Natural killer cell (primary cell): ENCODE measurements around the gene ZAR1L. TPM values are rescaled to one million over a fixed set of nuclear protein-coding genes. Genes with fewer than 3 reads are reported as not detected.

Experiments used
- ATAC-seq, 3 donors: fragments of 150-1000 bp in 2 of 3; fragments of 200-7000 bp in 1 of 3; cut with Tn5 transposase; 1 replicate in 1 of 3; 2 replicates in 2 of 3; pipeline ENCODE4 v1.10.0; 2021; ENCODE audit warnings: mild to moderate bottlenecking in 2 of 3, moderate library complexity in 2 of 3
- DNase-seq, 2 donors: peaks; one replicate each; pipeline versions ENCODE4 v3.0.0 to v3.0.0-alpha.2; 2013 to 2021; ENCODE audit warnings: mixed read lengths in 1 of 2
- H3K27ac ChIP-seq: one replicate; pipeline ENCODE4 v1.5.1; 2013; ENCODE audit warnings: mild to moderate bottlenecking, low read length
- H3K27me3 ChIP-seq: one replicate; pipeline ENCODE4 v1.6.1; 2013; ENCODE audit warnings: low read length; ENCODE audit not compliant: control insufficient read depth, insufficient read depth
- H3K36me3 ChIP-seq: one replicate; pipeline ENCODE4 v1.6.1; 2013; ENCODE audit warnings: low read length; ENCODE audit not compliant: control insufficient read depth, insufficient read depth
- H3K4me1 ChIP-seq: one replicate; pipeline ENCODE4 v1.6.1; 2013; ENCODE audit warnings: low read length; ENCODE audit not compliant: control insufficient read depth, insufficient read depth
- H3K4me3 ChIP-seq: one replicate; pipeline ENCODE4 v1.5.1; 2013; ENCODE audit warnings: low read length
- H3K9me3 ChIP-seq: one replicate; pipeline ENCODE4 v1.6.1; 2013; ENCODE audit warnings: low read length; ENCODE audit not compliant: control insufficient read depth, insufficient read depth
- H3K27ac Mint-ChIP-seq, 2 donors: one replicate each; pipeline ENCODE4 v1.8.0; 2022; ENCODE audit warnings: mild to moderate bottlenecking in 2 of 2, mixed read lengths in 2 of 2, moderate library complexity in 1 of 2
- H3K27me3 Mint-ChIP-seq, 2 donors: one replicate each; pipeline ENCODE4 v1.8.0; 2022; ENCODE audit warnings: low read depth in 2 of 2, mixed read lengths in 2 of 2
- H3K36me3 Mint-ChIP-seq: one replicate; pipeline ENCODE4 v1.8.0; 2022; ENCODE audit warnings: mixed read lengths
- H3K4me1 Mint-ChIP-seq, 2 donors: one replicate each; pipeline ENCODE4 v1.8.0; 2022; ENCODE audit warnings: mixed read lengths in 2 of 2
- H3K4me3 Mint-ChIP-seq: one replicate; pipeline ENCODE4 v1.8.0; 2022; ENCODE audit warnings: mild to moderate bottlenecking, moderate library complexity, mixed read lengths
- H3K9me3 Mint-ChIP-seq, 2 donors: one replicate each; pipeline ENCODE4 v1.8.0; 2022; ENCODE audit warnings: mixed read lengths in 2 of 2
- WGBS: methylation state at CpG from one replicate; pipeline ENCODE4 v1.1.7; 2013; ENCODE audit warnings: missing lambda C conversion rate; ENCODE audit not compliant: insufficient coverage; 5-methylcytosine and 5-hydroxymethylcytosine counted together
- intact Hi-C: fragments of 100-400 bp; cut with micrococcal nuclease; formaldehyde crosslinking; loops from one replicate; pipeline ENCODE4 v1.14.2; 2022
- total RNA-seq, 4 donors: library from RNA; stranded (reverse); fragments of 120-200 nt in 1 of 4; gene quantifications; one replicate each; pipeline versions ENCODE4 v1.2.3 to v1.2.4, GENCODE V29; 2013 to 2022
- TF ChIP-seq, protein P1 (sequence below): fragments of 200-600 bp; IDR thresholded peaks from one replicate; pipeline ENCODE4 v1.8.0; 2022; ENCODE audit warnings: antibody characterized with exemption

ZAR1L gene
- total RNA-seq, 3 donors from 2014 or later (not counting 1 experiment from before 2014, with no cell fraction given) = 0.23 TPM; not detected in 2

DNA sequence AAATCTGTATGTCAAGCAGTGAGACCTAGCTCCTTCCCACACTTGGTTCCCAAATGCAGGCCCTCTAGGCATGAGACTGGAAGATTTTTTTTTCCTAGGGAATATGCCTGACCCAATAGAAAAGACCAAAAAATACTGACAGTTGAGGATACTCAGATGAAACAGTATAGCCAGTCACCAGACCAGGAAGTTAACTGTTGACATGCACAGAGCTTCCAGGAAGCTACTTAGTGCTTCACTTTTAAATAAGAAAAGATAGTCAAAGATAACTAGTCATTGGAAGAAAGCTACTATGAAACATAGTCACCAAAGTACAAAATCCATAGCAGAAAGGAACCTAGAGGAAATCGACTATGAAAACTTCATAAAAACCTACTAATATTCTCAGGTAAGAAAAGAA lies 32.5 kb upstream of the ZAR1L start:
- TF ChIP-seq, protein P1, sequence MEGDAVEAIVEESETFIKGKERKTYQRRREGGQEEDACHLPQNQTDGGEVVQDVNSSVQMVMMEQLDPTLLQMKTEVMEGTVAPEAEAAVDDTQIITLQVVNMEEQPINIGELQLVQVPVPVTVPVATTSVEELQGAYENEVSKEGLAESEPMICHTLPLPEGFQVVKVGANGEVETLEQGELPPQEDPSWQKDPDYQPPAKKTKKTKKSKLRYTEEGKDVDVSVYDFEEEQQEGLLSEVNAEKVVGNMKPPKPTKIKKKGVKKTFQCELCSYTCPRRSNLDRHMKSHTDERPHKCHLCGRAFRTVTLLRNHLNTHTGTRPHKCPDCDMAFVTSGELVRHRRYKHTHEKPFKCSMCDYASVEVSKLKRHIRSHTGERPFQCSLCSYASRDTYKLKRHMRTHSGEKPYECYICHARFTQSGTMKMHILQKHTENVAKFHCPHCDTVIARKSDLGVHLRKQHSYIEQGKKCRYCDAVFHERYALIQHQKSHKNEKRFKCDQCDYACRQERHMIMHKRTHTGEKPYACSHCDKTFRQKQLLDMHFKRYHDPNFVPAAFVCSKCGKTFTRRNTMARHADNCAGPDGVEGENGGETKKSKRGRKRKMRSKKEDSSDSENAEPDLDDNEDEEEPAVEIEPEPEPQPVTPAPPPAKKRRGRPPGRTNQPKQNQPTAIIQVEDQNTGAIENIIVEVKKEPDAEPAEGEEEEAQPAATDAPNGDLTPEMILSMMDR = no peak
- Histone ChIP-seq H3K27ac (no peak overlapping the region), H3K36me3 (no peaks in the 10 kb centered on the region), H3K4me1 (peaks cover 8% of the 10 kb centered on the region), H3K9me3 (no peaks in the 10 kb centered on the region), H3K4me3 (no peak overlapping the region), H3K27me3 (no peaks in the 10 kb centered on the region)
- Mint-ChIP-seq H3K9me3 (no peaks in the 10 kb centered on the region), H3K27me3 (no peaks in the 10 kb centered on the region), H3K36me3 (no peaks in the 10 kb centered on the region), H3K4me1 (peaks cover 7% of the 10 kb centered on the region in 2 donors), H3K4me3 (no peak overlapping the region), H3K27ac (no peak overlapping the region)
- ATAC-seq = no peak
- no CpG with 5 or more reads among the region's 1 CpG for WGBS
- no peak for DNase-seq
- intact Hi-C loops = no loop called here

DNA sequence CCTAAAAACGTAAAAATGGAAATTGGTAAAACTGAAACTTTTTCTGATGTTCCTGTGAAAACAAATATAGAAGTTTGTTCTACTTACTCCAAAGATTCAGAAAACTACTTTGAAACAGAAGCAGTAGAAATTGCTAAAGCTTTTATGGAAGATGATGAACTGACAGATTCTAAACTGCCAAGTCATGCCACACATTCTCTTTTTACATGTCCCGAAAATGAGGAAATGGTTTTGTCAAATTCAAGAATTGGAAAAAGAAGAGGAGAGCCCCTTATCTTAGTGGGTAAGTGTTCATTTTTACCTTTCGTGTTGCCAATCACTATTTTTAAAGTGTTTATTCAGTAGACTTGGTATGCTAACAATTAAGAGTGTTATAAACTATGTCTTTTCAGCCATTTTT lies 25.8 kb upstream of the ZAR1L start:
- no peak overlapping the region for H3K27ac Mint-ChIP-seq
- 70% methylated on average over 3 of the region's 3 CpGs for WGBS
- H3K4me3 Mint-ChIP-seq = no peak overlapping the region
- no peaks in the 10 kb centered on the region for H3K4me1 Mint-ChIP-seq
- Histone ChIP-seq H3K4me1 (no peaks in the 10 kb centered on the region), H3K27me3 (no peaks in the 10 kb centered on the region), H3K9me3 (no peaks in the 10 kb centered on the region), H3K4me3 (no peak overlapping the region), H3K36me3 (no peaks in the 10 kb centered on the region), H3K27ac (no peak overlapping the region)
- DNase-seq = no peak
- no peaks in the 10 kb centered on the region for H3K27me3 Mint-ChIP-seq
- ATAC-seq = no peak
- intact Hi-C loops = no loop called here
- H3K9me3 Mint-ChIP-seq = no peaks in the 10 kb centered on the region
- H3K36me3 Mint-ChIP-seq = no peaks in the 10 kb centered on the region
- TF ChIP-seq, protein P1 = no peak

DNA sequence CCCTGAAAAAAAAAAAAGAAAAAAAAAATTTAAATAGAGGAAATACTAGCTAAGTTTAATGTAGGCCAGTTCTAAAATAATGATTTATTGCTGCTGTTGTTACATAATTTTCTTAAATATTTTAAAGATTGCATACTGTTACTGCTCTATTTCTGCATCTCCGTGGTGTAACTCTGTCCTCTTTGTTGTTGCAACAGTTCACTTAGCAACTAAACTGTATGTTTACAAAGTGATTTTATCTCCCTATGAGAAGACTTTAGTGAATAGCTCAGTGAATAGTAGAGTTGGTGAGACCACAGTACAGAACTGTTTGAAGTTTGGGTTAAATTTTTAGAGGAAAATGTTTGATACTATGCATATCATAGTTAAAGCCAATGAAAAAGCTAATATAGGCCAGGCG lies 19.5 kb upstream of the ZAR1L start:
- H3K4me1 ChIP-seq = no peaks in the 10 kb centered on the region
- Mint-ChIP-seq H3K27ac (no peak overlapping the region), H3K27me3 (no peaks in the 10 kb centered on the region), H3K4me1 (no peaks in the 10 kb centered on the region), H3K36me3 (no peaks in the 10 kb centered on the region), H3K9me3 (no peaks in the 10 kb centered on the region), H3K4me3 (no peak overlapping the region)
- TF ChIP-seq, protein P1 = no peak
- H3K36me3 ChIP-seq = no peaks in the 10 kb centered on the region
- DNase-seq (no peak), ATAC-seq (no peak)
- no peaks in the 10 kb centered on the region for H3K27me3 ChIP-seq
- H3K9me3 ChIP-seq = no peaks in the 10 kb centered on the region
- 92% methylated on average over 1 of the region's 2 CpGs for WGBS
- H3K27ac ChIP-seq = no peak overlapping the region
- intact Hi-C loops = no loop called here
- H3K4me3 ChIP-seq = no peak overlapping the region

DNA sequence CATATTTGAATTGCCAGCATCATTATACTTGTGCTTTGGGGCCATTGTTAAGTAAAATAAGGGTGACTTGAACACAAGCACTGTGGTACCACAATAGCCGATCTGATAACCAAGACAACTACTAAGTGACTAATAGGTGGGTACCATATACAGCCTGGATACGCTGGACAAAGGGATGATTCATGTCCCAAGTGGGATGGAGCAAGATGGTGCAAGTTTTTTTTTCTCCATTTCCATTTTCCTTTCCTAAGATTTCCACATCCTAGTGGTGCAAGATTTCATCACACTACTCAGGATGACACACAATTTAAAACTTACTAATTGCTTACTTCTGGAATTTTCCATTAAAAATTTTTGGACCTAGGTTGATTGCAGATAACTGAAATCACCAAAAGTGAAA lies 15.3 kb upstream of the ZAR1L start:
- ATAC-seq = no peak
- Histone ChIP-seq H3K27me3 (no peaks in the 10 kb centered on the region), H3K9me3 (no peaks in the 10 kb centered on the region), H3K36me3 (no peaks in the 10 kb centered on the region), H3K4me3 (no peak overlapping the region), H3K27ac (no peak overlapping the region), H3K4me1 (no peaks in the 10 kb centered on the region)
- no peaks in the 10 kb centered on the region for H3K36me3 Mint-ChIP-seq
- H3K9me3 Mint-ChIP-seq = no peaks in the 10 kb centered on the region
- WGBS = 100% methylated on average over 2 of the region's 2 CpGs
- intact Hi-C loops = no loop called here
- H3K27me3 Mint-ChIP-seq = no peaks in the 10 kb centered on the region
- H3K4me3 Mint-ChIP-seq = no peak overlapping the region
- DNase-seq = no peak
- TF ChIP-seq, protein P1 = no peak
- no peak overlapping the region for H3K27ac Mint-ChIP-seq
- no peaks in the 10 kb centered on the region for H3K4me1 Mint-ChIP-seq
